ENCODE measurements around the gene CENPB.

CENPB gene

DNA sequence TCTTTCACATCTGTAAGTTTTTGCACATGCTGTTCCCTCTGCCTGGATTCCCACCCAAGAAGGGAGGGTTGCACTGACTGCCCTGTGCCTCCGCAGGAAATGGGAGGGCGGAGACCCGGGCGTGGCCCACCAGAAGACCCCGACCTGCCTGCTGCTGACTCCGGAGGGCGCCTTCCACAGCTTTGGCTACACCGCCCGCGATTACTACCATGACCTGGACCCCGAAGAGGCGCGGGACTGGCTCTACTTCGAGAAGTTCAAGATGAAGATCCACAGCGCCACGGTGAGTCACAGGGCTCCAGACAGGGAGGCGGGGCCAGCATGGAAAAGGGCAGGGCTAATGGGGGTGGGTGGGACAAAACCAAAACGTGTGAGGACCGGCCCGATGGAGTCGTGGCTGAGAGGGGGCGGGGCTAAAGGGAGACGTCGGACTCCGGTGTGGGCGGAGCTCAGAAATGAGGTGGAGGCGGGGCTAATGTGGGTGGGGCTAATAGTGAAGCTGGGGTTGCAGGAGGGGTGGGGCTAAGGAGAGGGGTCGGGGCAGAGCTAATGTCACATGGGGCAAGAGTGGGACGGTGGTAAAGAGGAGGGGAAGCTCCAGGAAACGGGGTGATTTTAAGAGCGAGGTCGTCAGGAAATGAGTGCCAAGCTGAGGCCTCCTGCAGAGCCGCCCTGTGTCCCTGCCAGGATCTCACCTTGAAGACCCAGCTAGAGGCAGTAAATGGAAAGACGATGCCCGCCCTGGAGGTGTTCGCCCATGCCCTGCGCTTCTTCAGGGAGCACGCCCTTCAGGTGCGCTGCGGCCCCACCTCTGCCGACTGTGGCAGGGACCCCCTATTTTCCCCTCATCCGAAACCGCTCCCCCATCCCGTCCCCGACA lies 41.5 kb downstream of the CENPB start:
- H3K27ac Mint-ChIP-seq, result no peak overlapping the region
- H3K4me3 Mint-ChIP-seq, result peak overlapping the region; percentile 52
- ATAC-seq, result peak; percentile 52
- no peaks in the 10 kb centered on the region for H3K9me3 Mint-ChIP-seq
- peaks cover 13% of the 10 kb centered on the region for H3K27me3 Mint-ChIP-seq
- H3K4me1 Mint-ChIP-seq, result peaks cover 5% of the 10 kb centered on the region
- peak; percentile 75 for DNase-seq
- H3K36me3 Mint-ChIP-seq (ENCODE audit: low read depth), result no peaks in the 10 kb centered on the region

DNA sequence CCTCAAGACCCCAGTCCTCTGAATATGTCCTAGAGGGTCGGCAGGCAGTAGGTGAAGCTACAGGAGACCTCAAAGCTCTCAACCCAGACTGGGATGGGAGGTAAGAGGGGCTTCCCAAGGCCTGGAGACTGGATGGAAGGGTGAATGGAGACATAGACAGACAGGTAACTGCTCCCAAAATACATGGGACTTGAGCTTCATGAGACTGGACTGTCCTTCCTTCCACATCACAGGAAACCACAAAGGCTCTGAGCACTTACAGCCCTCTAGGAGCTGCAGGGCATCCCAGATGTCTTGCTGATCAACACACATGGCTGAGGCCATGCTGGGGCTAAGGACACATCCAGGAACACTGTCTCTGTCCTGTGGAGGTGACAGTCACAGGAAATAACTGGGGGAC lies 42.5 kb downstream of the CENPB start:
- Mint-ChIP-seq H3K4me3 (no peak overlapping the region), H3K27me3 (peaks cover 13% of the 10 kb centered on the region), H3K4me1 (peaks cover 5% of the 10 kb centered on the region), H3K9me3 (no peaks in the 10 kb centered on the region), H3K36me3 (ENCODE audit: low read depth) (no peaks in the 10 kb centered on the region), H3K27ac (no peak overlapping the region)
- DNase-seq (no peak), ATAC-seq (no peak)

DNA sequence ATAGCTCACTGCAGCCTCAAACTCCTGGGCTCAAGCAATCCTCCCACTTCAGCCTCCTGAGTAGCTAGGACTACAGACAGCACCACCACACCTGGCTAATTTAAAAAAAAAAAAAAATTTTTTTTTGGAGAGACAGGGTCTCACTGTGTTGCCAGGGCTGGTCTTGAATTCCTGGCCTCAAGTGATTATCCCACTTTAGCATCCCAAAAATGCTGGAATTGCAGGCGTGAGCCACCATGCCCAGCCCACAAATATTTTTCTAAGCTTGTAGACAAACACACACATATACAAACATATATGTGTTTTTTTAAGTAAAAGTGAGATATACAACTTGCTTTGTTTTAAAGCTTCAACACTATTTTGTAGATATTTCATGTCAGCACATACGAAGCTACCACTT lies 43.3 kb downstream of the CENPB start:
- DNase-seq (no peak), ATAC-seq (no peak)
- Mint-ChIP-seq H3K9me3 (no peaks in the 10 kb centered on the region), H3K36me3 (ENCODE audit: low read depth) (no peaks in the 10 kb centered on the region), H3K27ac (no peak overlapping the region), H3K4me1 (peaks cover 5% of the 10 kb centered on the region), H3K27me3 (peaks cover 13% of the 10 kb centered on the region), H3K4me3 (no peak overlapping the region)

DNA sequence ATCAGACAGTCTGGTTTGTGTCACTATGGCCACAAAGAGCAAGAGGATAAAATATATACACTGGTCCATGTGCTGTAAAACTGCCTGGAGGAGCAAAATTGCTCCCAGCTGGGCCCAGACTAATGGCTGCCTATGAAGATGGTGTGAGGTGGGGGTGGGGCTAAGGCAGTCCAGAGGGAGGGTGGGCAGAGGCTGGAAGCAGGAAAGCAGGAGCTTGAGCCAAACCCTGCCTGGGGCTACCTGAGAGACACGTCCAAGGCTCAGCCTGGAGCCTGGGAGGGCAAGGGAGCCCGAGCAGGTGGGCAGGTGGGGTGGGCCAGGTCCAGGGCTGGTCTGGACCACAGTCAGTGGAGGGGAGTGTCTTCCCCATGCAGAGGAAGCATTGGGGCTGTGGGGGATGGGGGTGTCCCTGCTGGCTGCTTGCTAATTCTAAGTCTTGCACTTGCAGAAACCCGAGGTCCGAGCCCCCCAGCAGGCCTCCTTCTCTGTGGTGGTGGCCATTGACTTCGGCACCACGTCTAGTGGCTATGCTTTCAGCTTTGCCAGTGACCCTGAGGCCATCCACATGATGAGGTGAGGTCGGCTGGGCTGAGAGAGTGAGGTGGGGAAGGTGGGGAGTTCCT lies 44.6 kb downstream of the CENPB start:
- H3K4me1 Mint-ChIP-seq, result peaks cover 5% of the 10 kb centered on the region
- H3K27ac Mint-ChIP-seq, result no peak overlapping the region
- no peaks in the 10 kb centered on the region for H3K36me3 Mint-ChIP-seq (ENCODE audit: low read depth)
- ATAC-seq, result no peak
- no peak for DNase-seq
- H3K9me3 Mint-ChIP-seq, result no peaks in the 10 kb centered on the region
- H3K27me3 Mint-ChIP-seq, result peaks cover 6% of the 10 kb centered on the region
- no peak overlapping the region for H3K4me3 Mint-ChIP-seq

DNA sequence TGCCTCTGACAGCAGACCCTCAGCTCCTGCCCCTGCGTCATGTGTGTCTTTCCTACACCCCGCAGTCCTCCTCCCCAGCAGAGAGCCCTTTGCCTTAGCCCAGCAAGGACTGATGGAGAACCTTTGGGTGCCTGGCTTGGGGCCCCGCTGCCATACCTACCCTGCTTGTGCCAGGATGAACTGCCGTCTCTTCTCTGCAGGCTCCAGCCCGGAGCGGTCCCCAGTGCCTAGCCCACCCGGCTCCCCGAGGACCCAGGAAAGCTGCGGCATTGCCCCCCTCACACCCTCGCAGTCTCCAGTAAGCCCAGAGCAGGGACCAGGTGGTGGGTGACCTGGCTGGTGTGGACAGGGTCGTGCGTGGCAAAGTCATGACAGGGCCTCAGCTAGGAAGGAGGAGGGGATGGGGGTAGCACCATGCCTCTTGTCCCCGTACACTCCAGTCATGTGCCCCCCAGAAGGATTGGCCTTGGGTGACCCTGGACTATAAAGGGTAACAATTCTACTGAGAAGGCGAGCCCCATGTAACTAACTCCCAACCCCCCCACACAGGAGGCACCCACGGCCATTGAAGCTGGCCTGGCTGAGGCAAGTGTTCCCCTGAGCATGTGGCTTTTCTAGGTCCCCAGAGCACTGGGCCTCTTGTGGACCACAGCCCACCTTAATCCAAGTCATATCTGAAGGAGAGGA lies 45.8 kb downstream of the CENPB start:
- Mint-ChIP-seq H3K27me3 (peaks cover 5% of the 10 kb centered on the region), H3K4me1 (peaks cover 5% of the 10 kb centered on the region), H3K9me3 (no peaks in the 10 kb centered on the region), H3K27ac (no peak overlapping the region), H3K4me3 (no peak overlapping the region), H3K36me3 (ENCODE audit: low read depth) (no peaks in the 10 kb centered on the region)
- DNase-seq (no peak), ATAC-seq (no peak)

DNA sequence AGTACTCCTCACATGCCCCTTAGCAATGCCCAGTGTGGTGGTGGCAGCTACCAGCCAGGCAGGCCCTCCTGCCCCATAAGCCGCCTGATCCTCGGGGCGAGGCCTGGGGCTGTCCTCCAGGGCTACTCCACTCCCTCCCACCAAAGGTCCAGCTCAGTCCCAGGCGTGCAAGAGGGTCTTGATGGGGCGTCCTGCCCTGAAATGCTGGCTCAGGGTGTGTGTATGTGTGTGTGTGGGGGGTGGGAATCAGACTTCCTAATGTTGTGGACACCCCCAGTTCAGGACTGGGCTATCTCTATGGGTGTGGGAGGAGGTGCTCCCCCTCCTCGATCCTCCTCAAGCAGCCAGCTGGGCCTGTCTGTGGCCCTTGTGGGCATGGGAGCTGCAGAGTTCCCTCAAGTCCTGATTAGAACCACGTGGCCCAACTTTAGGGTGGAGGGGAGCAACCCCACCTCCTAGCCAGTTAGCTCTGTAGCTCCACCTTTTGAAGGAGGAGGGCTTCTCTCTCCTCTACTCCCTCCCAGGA lies 46.6 kb downstream of the CENPB start:
- no peaks in the 10 kb centered on the region for H3K36me3 Mint-ChIP-seq (ENCODE audit: low read depth)
- no peak overlapping the region for H3K27ac Mint-ChIP-seq
- DNase-seq (no peak), ATAC-seq (no peak)
- no peak overlapping the region for H3K4me3 Mint-ChIP-seq
- no peaks in the 10 kb centered on the region for H3K9me3 Mint-ChIP-seq
- peaks cover 3% of the 10 kb centered on the region for H3K4me1 Mint-ChIP-seq
- H3K27me3 Mint-ChIP-seq, result peaks cover 7% of the 10 kb centered on the region

DNA sequence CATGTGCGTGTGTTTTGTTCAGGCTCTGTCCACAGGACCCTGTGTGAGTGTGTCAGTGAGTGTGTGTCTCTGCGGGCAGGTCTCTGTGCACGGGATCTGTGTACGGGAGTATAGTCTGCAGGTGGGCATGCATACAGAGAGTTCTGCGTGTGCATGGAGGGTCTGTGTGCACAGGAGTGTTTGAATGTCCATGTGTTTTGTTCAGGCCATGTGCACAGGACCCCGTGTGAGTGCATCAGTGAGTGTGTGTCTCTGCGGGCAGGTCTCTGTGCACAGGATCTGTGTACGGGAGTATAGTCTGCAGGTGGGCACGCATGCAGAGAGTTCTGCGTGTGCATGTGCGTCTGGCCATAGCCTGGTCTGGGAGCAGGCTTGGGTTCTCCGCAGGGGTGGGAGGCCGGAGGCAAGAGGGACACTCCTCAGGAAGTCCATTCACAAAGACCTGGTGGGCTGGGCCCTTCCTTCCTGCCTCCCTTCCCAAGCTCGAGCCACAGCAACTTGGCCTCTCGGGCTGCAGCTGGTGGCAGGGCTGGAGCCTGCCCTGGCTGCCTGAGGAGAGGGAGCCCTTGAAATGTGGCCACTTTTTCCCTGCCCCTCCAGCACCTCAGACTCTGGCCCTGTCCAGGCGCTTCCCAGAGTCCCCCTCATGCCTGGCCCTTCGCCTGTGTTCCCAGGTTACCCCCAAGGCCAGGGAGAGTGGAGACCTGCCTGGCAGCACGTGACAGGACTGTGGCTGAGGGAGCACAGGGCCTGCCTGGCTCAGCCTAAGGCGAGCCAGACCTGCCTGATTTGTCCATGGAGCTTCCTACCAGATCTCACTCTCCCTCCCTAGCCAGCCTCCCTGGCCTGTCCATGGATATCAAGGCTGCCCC lies 47.2 kb downstream of the CENPB start:
- peaks cover 4% of the 10 kb centered on the region for H3K27me3 Mint-ChIP-seq
- DNase-seq (no peak), ATAC-seq (no peak)
- no peak overlapping the region for H3K27ac Mint-ChIP-seq
- H3K36me3 Mint-ChIP-seq (ENCODE audit: low read depth), result no peaks in the 10 kb centered on the region
- no peak overlapping the region for H3K4me3 Mint-ChIP-seq
- no peaks in the 10 kb centered on the region for H3K4me1 Mint-ChIP-seq
- no peaks in the 10 kb centered on the region for H3K9me3 Mint-ChIP-seq

DNA sequence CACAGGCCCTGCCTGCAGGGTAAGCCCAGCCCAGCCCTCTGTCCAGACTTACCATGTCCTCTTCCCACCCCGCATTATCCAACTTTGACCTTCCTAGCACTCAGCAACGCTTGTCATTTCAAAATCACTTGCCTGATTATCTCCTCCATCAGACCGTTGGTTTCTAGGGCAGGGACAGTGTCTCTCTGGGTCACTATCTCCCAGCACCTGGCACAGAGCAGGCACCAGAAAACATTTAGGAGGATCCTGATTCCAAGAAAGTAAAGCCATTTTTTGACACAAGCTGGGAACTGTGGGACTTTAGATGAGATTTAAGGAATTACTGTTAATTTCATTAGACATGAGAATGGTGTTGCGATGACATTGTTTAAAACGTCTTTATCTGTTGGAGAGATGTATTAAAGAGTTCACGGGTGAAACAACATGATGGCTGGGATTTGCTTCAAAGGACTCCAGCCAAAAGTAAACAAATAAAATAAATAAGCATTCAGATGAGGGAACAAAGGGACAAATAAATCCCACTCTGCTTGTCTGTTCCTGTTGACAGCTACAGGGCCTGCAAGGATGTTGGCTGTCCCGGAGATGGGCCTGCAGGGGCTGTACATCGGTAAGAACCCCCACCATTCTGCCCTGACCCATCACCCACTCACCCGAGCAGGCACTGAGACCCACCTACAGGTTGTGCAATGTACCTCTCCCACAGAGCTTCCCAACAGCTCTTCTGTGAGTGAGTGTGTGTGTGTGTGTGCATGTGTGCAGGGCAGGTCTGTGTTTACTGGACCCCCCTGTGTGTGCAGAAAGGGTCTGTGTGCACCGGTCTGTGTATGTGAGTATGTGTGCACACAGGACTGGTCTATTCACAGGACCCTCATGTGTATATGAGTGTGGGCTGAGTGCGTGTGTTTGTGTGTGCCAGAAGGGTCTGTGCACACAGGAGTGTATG lies 48.2 kb downstream of the CENPB start:
- DNase-seq, result no peak
- Mint-ChIP-seq H3K36me3 (ENCODE audit: low read depth) (no peaks in the 10 kb centered on the region), H3K4me3 (no peak overlapping the region), H3K27me3 (peaks cover 7% of the 10 kb centered on the region), H3K4me1 (no peaks in the 10 kb centered on the region), H3K27ac (no peak overlapping the region), H3K9me3 (no peaks in the 10 kb centered on the region)
- no peak for ATAC-seq

DNA sequence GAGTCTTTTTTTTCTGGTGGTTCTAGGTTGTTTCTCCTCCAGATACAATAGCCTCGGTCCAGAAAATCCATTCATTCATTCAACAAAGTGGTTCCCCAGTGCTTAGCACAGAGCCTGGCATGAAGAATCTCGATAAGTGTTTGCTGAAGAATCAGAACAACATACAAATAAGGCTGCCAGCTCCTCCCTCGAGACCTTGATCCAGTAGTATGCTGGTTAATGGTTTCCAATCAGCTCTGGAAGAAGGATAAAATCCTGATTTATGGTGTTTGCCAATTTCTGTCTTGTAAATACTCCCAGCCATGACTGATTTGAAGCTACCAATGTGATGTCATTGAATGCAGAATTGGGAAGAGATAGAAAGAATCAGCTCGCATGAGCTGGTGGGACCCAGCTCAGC lies 50.8 kb downstream of the CENPB start:
- no peak overlapping the region for H3K27ac Mint-ChIP-seq
- no peaks in the 10 kb centered on the region for H3K4me1 Mint-ChIP-seq
- no peaks in the 10 kb centered on the region for H3K9me3 Mint-ChIP-seq
- ATAC-seq, result no peak
- H3K36me3 Mint-ChIP-seq (ENCODE audit: low read depth), result no peaks in the 10 kb centered on the region
- DNase-seq, result no peak
- no peak overlapping the region for H3K4me3 Mint-ChIP-seq
- H3K27me3 Mint-ChIP-seq, result peaks cover 26% of the 10 kb centered on the region

DNA sequence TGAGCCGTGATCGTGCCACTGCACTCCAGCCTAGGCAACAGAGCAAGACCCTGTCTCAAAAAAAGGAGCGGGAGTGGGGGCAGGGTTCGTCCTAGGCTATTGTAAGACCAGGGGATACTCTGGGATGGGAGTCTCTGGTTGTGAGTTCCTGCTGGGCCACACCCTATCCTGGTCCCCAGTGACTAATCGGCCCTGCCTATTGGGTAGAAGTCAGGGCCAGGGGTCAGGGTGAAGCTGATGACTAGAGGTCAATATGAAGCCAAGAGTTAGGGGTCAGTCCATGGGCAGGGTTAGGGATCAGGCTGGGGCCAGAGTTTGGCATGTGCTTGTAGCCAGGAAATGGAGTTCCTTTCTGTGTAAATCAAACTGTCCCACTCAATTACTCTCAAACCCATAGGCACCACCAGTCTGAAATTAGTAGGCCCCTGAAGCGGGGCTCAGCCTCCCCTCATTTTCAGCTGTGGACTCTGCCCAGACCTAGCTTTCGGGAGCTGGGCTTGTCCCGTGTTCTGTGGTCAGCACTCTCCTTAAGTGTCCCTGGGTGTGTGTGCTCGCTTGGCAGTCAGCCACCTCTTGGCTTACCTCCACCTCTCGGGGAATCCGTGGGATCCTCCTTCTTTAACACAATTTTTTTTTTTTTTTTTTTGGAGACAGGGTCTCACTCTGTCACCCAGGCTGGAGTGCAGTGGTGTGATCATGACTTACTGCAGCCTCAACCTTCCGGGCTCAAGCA lies 52.3 kb downstream of the CENPB start:
- no peak overlapping the region for H3K27ac Mint-ChIP-seq
- H3K4me1 Mint-ChIP-seq, result no peaks in the 10 kb centered on the region
- no peak overlapping the region for H3K4me3 Mint-ChIP-seq
- H3K27me3 Mint-ChIP-seq, result peaks cover 33% of the 10 kb centered on the region
- DNase-seq, result no peak
- ATAC-seq, result no peak
- H3K9me3 Mint-ChIP-seq, result no peaks in the 10 kb centered on the region
- H3K36me3 Mint-ChIP-seq (ENCODE audit: low read depth), result no peaks in the 10 kb centered on the region

Data from activated naive CD8-positive, alpha-beta T cell treated with anti-CD3 and anti-CD28 coated beads, Interleukin-2, amount 50 U/mL, for 24 hours (primary cell).